Activated B cell treated with CpG ODN at 0.5 μM for 24 hours (primary cell): ENCODE data around the gene TCF4. TPM values are rescaled to one million over a fixed set of nuclear protein-coding genes. Genes with fewer than 3 reads are reported as not detected.

ENCODE experiments used
- ATAC-seq: fragments of 200-7000 bp; cut with Tn5 transposase; one replicate; pipeline ENCODE4 v1.10.0; 2021; ENCODE audit warnings: low read depth, mild to moderate bottlenecking, moderate library complexity
- CTCF ChIA-PET: fragments of 350-600 bp; sonication (Branson Sonifier 250); formaldehyde crosslinking; loops from one replicate; lab custom pipeline; 2021; ENCODE audit warnings: antibody characterized with exemption; lab: Charles Lee
- POLR2A ChIA-PET: fragments of 350-600 bp; sonication (Branson Sonifier 250); formaldehyde crosslinking; loops from one replicate; lab custom pipeline; 2021; ENCODE audit warnings: antibody characterized with exemption; lab: Charles Lee
- DNase-seq: peaks from one replicate; pipeline ENCODE4 v3.0.0; 2022
- H3K27ac Mint-ChIP-seq: one replicate; pipeline ENCODE4 v1.8.0; 2020; ENCODE audit warnings: mixed read lengths
- H3K27me3 Mint-ChIP-seq: one replicate; pipeline ENCODE4 v1.8.0; 2021; ENCODE audit warnings: mixed read lengths
- H3K36me3 Mint-ChIP-seq: one replicate; pipeline ENCODE4 v1.8.0; 2021; ENCODE audit warnings: low read depth, mixed read lengths
- H3K4me1 Mint-ChIP-seq: one replicate; pipeline ENCODE4 v1.8.0; 2021; ENCODE audit warnings: mixed read lengths
- H3K4me3 Mint-ChIP-seq: one replicate; pipeline ENCODE4 v1.8.0; 2020; ENCODE audit warnings: mild to moderate bottlenecking, mixed read lengths
- H3K9me3 Mint-ChIP-seq: one replicate; pipeline ENCODE4 v1.8.0; 2020; ENCODE audit warnings: mixed read lengths
- intact Hi-C: fragments of 100-400 bp; cut with micrococcal nuclease; formaldehyde crosslinking; loops from one replicate; pipeline ENCODE4 v1.15.1; 2024
- total RNA-seq: library from RNA; stranded (reverse); gene quantifications from 2 replicates; pipeline ENCODE4 v1.2.3, GENCODE V29; 2022
- TF ChIP-seq, protein P1 (sequence below): fragments of 200-600 bp; IDR thresholded peaks from one replicate; pipeline ENCODE4 v1.8.0; 2022; ENCODE audit warnings: antibody characterized with exemption, mild to moderate bottlenecking

The TCF4 gene
- total RNA-seq, 1 donor from 2014 or later, result 270 TPM

GRCh38 chr18:55213586-55213985, 374.4 kb downstream of the TCF4 start:
- CTCF ChIA-PET, result no interaction called here
- intact Hi-C loops, result no loop called here
- no peaks in the 10 kb centered on the region for H3K9me3 Mint-ChIP-seq
- H3K27ac Mint-ChIP-seq, result no peak overlapping the region
- TF ChIP-seq, protein P1, sequence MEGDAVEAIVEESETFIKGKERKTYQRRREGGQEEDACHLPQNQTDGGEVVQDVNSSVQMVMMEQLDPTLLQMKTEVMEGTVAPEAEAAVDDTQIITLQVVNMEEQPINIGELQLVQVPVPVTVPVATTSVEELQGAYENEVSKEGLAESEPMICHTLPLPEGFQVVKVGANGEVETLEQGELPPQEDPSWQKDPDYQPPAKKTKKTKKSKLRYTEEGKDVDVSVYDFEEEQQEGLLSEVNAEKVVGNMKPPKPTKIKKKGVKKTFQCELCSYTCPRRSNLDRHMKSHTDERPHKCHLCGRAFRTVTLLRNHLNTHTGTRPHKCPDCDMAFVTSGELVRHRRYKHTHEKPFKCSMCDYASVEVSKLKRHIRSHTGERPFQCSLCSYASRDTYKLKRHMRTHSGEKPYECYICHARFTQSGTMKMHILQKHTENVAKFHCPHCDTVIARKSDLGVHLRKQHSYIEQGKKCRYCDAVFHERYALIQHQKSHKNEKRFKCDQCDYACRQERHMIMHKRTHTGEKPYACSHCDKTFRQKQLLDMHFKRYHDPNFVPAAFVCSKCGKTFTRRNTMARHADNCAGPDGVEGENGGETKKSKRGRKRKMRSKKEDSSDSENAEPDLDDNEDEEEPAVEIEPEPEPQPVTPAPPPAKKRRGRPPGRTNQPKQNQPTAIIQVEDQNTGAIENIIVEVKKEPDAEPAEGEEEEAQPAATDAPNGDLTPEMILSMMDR, result no peak
- DNase-seq (no peak), ATAC-seq (no peak)
- H3K27me3 Mint-ChIP-seq, result no peaks in the 10 kb centered on the region
- H3K4me1 Mint-ChIP-seq, result peaks cover 5% of the 10 kb centered on the region
- POLR2A ChIA-PET, result interaction anchor here (1.0 kb wide), 1 partner anchor 48 kb away, joined by 3 read pairs; no protein-coding TSS in a partner anchor
- no peaks in the 10 kb centered on the region for H3K36me3 Mint-ChIP-seq
- no peak overlapping the region for H3K4me3 Mint-ChIP-seq

GRCh38 chr18:55206927-55207326, 381.1 kb downstream of the TCF4 start:
- DNase-seq (no peak), ATAC-seq (no peak)
- intact Hi-C loops, result no loop called here
- Mint-ChIP-seq H3K36me3 (no peaks in the 10 kb centered on the region), H3K27me3 (no peaks in the 10 kb centered on the region), H3K9me3 (no peaks in the 10 kb centered on the region), H3K4me3 (no peak overlapping the region), H3K4me1 (peaks cover 2% of the 10 kb centered on the region), H3K27ac (no peak overlapping the region)
- ChIA-PET POLR2A (no interaction called here), CTCF (no interaction called here)
- TF ChIP-seq, protein P1, result no peak

- no peaks in the 10 kb centered on the region for H3K36me3 Mint-ChIP-seq
- no peaks in the 10 kb centered on the region for H3K27me3 Mint-ChIP-seq
- DNase-seq (no peak), ATAC-seq (no peak)
- H3K4me3 Mint-ChIP-seq, result no peak overlapping the region
- POLR2A ChIA-PET, result no interaction called here
- TF ChIP-seq, protein P1, result no peak
- H3K4me1 Mint-ChIP-seq, result no peaks in the 10 kb centered on the region
- CTCF ChIA-PET, result no interaction called here
- H3K9me3 Mint-ChIP-seq, result no peaks in the 10 kb centered on the region
- H3K27ac Mint-ChIP-seq, result no peak overlapping the region
- intact Hi-C loops, result no loop called here
These were observed 385.6 kb downstream of the TCF4 start for GRCh38 chr18:55202232-55202917.

DNA sequence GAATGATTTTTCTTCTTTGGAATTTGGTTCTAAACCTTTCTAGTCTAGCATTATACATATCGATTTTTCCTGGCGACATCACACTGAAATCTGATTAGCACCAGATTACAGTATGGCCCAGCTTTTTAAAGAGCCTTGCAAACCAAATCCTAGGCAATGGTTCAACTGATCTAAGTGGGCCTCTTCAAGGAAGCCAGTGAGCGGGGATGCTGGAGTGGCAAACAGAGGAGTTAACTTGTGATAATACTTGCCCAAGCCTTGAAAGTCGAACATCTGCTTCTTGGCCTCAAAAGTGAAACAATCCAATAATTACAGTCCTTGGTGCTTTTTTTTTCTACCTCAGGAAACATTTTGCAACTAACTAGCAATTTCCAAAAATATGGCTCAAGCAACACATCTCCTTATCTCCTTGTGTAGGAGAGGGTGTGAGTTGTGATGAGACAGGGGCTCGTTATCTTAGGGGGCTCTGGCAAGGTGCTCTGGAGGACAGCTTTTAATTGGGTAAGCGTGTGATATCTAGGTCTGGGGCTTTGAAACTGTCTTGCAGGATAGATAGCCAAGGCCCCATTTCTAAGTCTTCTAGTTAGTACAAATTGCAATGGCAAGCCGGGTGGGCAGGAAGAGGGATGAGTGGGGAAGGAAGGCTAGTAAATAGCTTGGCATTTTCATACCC, 388.6 kb downstream of the TCF4 start:
- no peak for DNase-seq
- no peak overlapping the region for H3K4me3 Mint-ChIP-seq
- no peak overlapping the region for H3K27ac Mint-ChIP-seq
- ChIA-PET POLR2A (no interaction called here), CTCF (no interaction called here)
- no peaks in the 10 kb centered on the region for H3K4me1 Mint-ChIP-seq
- TF ChIP-seq, protein P1, result no peak
- intact Hi-C loops, result no loop called here
- no peaks in the 10 kb centered on the region for H3K9me3 Mint-ChIP-seq
- H3K27me3 Mint-ChIP-seq, result peaks cover 3% of the 10 kb centered on the region
- H3K36me3 Mint-ChIP-seq, result no peaks in the 10 kb centered on the region
- no peak for ATAC-seq

- Mint-ChIP-seq H3K36me3 (no peaks in the 10 kb centered on the region), H3K4me3 (no peak overlapping the region), H3K9me3 (no peaks in the 10 kb centered on the region), H3K27ac (no peak overlapping the region), H3K27me3 (peaks cover 3% of the 10 kb centered on the region), H3K4me1 (no peaks in the 10 kb centered on the region)
- no peak for DNase-seq
- TF ChIP-seq, protein P1, result no peak
- ChIA-PET POLR2A (no interaction called here), CTCF (interaction anchor here (1.3 kb wide), 1 partner anchor 11 kb away, joined by 3 read pairs; no protein-coding TSS in a partner anchor)
- no peak for ATAC-seq
- intact Hi-C loops, result no loop called here
These were observed 392.1 kb downstream of the TCF4 start for GRCh38 chr18:55195863-55196262.
